Nephron (organoid): ENCODE results near the gene ATXN7L1.

Source experiments
- H3K27ac Mint-ChIP-seq, 3 experiments: 2 replicates each; pipeline ENCODE4 v1.8.0; 2020; ENCODE audit warnings: mixed read lengths in 3 of 3, mild to moderate bottlenecking in 2 of 3, moderate library complexity in 1 of 3
- H3K27me3 Mint-ChIP-seq: 2 replicates; pipeline ENCODE4 v1.8.0; 2021; ENCODE audit warnings: low read depth, mild to moderate bottlenecking, moderate library complexity, mixed read lengths
- H3K36me3 Mint-ChIP-seq: 2 replicates; pipeline ENCODE4 v1.8.0; 2020; ENCODE audit warnings: low read depth, mixed read lengths
- H3K4me1 Mint-ChIP-seq: 2 replicates; pipeline ENCODE4 v1.8.0; 2020; ENCODE audit warnings: mixed read lengths
- H3K4me3 Mint-ChIP-seq, 3 experiments: 2 replicates each; pipeline ENCODE4 v1.8.0; 2020; ENCODE audit warnings: mild to moderate bottlenecking in 3 of 3, mixed read lengths in 3 of 3, moderate library complexity in 2 of 3
- H3K9me3 Mint-ChIP-seq: 2 replicates; pipeline ENCODE4 v1.8.0; 2020; ENCODE audit warnings: mixed read lengths
- CTCF ChIP-seq, 3 experiments: fragments of 200-600 bp; sonication (generic); IDR thresholded peaks; one replicate each; pipeline ENCODE4 v1.5.0; 2021; ENCODE audit warnings: antibody characterized with exemption in 3 of 3; ENCODE audit not compliant: unreplicated experiment in 3 of 3

Gene ATXN7L1

DNA sequence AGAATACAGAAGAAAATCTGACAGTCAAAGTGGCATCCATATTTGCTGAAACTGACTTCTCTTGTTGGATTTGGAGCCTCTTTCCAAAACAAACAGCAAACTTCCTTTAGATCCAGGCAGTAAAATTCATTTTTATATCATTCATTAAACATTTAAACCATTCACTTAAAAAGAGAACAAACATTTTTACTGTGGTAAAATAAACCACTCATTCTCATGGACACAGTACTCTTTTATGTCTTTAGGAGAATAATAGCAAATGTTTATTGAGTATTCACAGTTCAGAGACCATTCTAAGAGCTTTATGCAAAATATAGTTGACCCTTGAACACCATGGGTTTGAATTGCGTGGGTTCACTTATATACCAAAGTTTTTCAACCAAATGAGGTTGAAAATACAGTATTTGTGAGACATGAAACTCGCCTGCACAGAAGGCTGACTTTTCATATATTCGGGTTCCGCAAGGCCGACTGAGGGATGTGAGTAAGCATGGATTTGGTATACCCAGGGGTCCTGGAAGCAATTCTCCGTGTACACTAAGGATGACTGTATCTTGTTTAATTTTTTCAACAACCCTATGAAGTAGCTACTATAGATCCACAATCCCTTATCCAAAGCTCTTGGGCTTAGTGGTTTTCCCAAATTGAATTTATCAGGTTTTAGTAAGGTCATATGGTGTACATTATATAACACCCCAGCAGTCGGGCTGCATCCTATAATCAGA is 49.1 kb downstream of the ATXN7L1 start:
- Mint-ChIP-seq H3K9me3 (no peaks in the 10 kb centered on the region), H3K4me3 (no peak overlapping the region), H3K27me3 (no peaks in the 10 kb centered on the region), H3K4me1 (peaks cover 32% of the 10 kb centered on the region), H3K27ac (no peak overlapping the region), H3K36me3 (peaks cover 16% of the 10 kb centered on the region)
- TF ChIP-seq CTCF (IDR thresholded peaks at IDR 0.05; ENCODE audit: unreplicated experiment in 3 of 3) = no peak

- Mint-ChIP-seq H3K4me3 (no peak overlapping the region), H3K36me3 (peaks cover 16% of the 10 kb centered on the region), H3K9me3 (no peaks in the 10 kb centered on the region), H3K27me3 (no peaks in the 10 kb centered on the region), H3K4me1 (peaks cover 24% of the 10 kb centered on the region), H3K27ac (no peak overlapping the region)
- TF ChIP-seq CTCF (IDR thresholded peaks at IDR 0.05; ENCODE audit: unreplicated experiment in 3 of 3) = no peak
These were observed 50.3 kb downstream of the ATXN7L1 start for GRCh38 chr7:105826143-105826542.

GRCh38 chr7:105825371-105825770 is 51.0 kb downstream of the ATXN7L1 start:
- H3K4me1 Mint-ChIP-seq = peaks cover 16% of the 10 kb centered on the region
- H3K4me3 Mint-ChIP-seq = no peak overlapping the region
- no peaks in the 10 kb centered on the region for H3K9me3 Mint-ChIP-seq
- TF ChIP-seq CTCF (IDR thresholded peaks at IDR 0.05; ENCODE audit: unreplicated experiment in 3 of 3) = no peak
- H3K27me3 Mint-ChIP-seq = no peaks in the 10 kb centered on the region
- H3K36me3 Mint-ChIP-seq = peaks cover 20% of the 10 kb centered on the region
- H3K27ac Mint-ChIP-seq = no peak overlapping the region

DNA sequence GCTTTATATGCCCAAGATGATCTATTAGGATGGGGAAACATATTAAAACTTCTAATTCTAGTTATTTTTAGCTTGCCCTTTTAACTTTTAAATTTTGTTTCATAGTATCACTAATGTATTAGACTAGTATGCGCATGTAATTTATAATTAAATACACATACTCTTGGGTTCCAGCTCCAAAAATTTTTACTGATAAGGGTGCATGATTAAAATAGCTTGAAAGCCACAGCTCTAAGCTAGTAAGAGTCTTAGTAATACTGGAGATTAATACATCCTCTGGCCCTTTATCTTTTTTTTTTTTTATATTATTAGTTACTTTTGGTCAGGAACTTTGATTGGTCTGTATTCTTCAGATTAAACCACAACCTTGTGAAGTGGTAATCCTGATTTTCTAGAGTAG is 53.6 kb downstream of the ATXN7L1 start:
- TF ChIP-seq CTCF (IDR thresholded peaks at IDR 0.05; ENCODE audit: unreplicated experiment in 3 of 3) = no peak
- peaks cover 29% of the 10 kb centered on the region for H3K36me3 Mint-ChIP-seq
- H3K27ac Mint-ChIP-seq = no peak overlapping the region
- H3K27me3 Mint-ChIP-seq = no peaks in the 10 kb centered on the region
- H3K9me3 Mint-ChIP-seq = no peaks in the 10 kb centered on the region
- H3K4me3 Mint-ChIP-seq = no peak overlapping the region
- no peaks in the 10 kb centered on the region for H3K4me1 Mint-ChIP-seq

DNA sequence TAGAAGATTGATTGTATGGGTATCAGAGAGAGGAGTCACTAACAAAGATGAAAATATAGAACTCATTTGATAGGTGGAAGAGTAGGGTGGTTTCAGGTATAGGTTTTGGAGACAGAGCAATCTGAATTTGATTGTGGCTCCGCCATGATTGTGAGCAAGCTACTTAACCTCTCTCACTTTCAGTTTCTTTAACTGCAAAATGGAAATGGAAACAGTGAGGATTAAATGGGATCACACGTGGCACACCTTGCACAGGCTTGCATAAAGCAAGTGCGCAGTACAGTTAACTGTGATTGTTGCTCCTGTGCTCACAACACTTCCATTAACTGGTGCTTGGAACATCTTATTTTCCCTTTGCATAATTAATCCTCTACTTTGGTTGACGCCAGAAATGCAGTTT is 54.9 kb downstream of the ATXN7L1 start:
- Mint-ChIP-seq H3K4me3 (no peak overlapping the region), H3K27me3 (no peaks in the 10 kb centered on the region), H3K9me3 (no peaks in the 10 kb centered on the region), H3K4me1 (peaks cover 2% of the 10 kb centered on the region), H3K27ac (no peak overlapping the region), H3K36me3 (peaks cover 29% of the 10 kb centered on the region)
- no peak for TF ChIP-seq CTCF (IDR thresholded peaks at IDR 0.05; ENCODE audit: unreplicated experiment in 3 of 3)
